Measurements from ENCODE around the gene JUNB. TPM values are rescaled to one million over a fixed set of nuclear protein-coding genes. Genes with fewer than 3 reads are reported as not detected.

The JUNB gene
- polyA plus RNA-seq, 1 donor (not counting 4 experiments of a cell fraction or from before 2014, with no cell fraction given) = 40.8 TPM

DNA sequence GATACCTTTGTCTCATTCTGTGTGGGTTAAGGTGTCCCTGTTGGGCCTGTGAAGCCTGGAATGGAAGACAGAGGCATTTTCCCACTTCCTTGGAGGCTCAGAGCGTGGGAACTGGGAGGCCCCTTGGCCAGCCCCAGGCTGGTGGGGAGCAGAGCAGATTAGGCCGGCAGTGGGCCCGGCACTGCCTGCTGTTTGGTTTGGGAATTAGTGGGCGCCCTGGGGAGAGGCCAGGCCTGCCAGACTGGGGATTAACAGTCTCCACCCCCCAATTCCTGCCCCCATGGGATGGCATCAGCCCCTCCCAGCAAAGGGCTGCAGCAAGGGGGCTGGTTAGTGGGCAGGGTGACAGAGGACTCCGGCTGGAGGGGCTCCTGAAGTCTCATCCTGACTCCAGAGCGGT, 42.8 kb upstream of the JUNB start:
- Histone ChIP-seq H3K27ac (ENCODE audit: control insufficient read depth, insufficient read depth, low read length) (no peak overlapping the region), H3K4me1 (ENCODE audit: control insufficient read depth, extremely low read depth, insufficient read depth, low read length) (peaks cover 21% of the 10 kb centered on the region), H3K27me3 (ENCODE audit: control insufficient read depth, extremely low read depth, insufficient read depth, low read length) (peaks cover 24% of the 10 kb centered on the region), H3K9me3 (ENCODE audit: control insufficient read depth, low read depth, low read length) (no peaks in the 10 kb centered on the region), H3K9ac (ENCODE audit: control insufficient read depth, extremely low read depth, insufficient read depth, low read length) (no peak overlapping the region), H3K79me2 (ENCODE audit: control insufficient read depth, insufficient read depth, low read length) (no peaks in the 10 kb centered on the region), H3K36me3 (ENCODE audit: control insufficient read depth in 2 of 2, extremely low read depth in 1 of 2, insufficient read depth in 2 of 2, low read length in 2 of 2) (peaks cover 11 to 21% of the 10 kb centered on the region in 2 experiments), H3K4me3 (ENCODE audit: control insufficient read depth in 2 of 3, extremely low read depth in 1 of 3, insufficient read depth in 2 of 3, low read depth in 1 of 3, low read length in 3 of 3) (no peak overlapping the region), H2AFZ (ENCODE audit: control insufficient read depth, low read length) (no peak overlapping the region), H3K4me2 (ENCODE audit: control insufficient read depth, extremely low read depth, insufficient read depth, low read depth, low read length) (no peak overlapping the region), H3K9me1 (ENCODE audit: control insufficient read depth, extremely low read depth, insufficient read depth, low read length) (no peaks in the 10 kb centered on the region), H4K20me1 (ENCODE audit: control insufficient read depth, extremely low read depth, insufficient read depth, low read length) (no peaks in the 10 kb centered on the region)
- dilution Hi-C loops (cut with MboI; ENCODE audit: extremely low pct_ligation_motif_present, low sequenced_read_pairs) = no loop called here
- TF ChIP-seq, protein P1, sequence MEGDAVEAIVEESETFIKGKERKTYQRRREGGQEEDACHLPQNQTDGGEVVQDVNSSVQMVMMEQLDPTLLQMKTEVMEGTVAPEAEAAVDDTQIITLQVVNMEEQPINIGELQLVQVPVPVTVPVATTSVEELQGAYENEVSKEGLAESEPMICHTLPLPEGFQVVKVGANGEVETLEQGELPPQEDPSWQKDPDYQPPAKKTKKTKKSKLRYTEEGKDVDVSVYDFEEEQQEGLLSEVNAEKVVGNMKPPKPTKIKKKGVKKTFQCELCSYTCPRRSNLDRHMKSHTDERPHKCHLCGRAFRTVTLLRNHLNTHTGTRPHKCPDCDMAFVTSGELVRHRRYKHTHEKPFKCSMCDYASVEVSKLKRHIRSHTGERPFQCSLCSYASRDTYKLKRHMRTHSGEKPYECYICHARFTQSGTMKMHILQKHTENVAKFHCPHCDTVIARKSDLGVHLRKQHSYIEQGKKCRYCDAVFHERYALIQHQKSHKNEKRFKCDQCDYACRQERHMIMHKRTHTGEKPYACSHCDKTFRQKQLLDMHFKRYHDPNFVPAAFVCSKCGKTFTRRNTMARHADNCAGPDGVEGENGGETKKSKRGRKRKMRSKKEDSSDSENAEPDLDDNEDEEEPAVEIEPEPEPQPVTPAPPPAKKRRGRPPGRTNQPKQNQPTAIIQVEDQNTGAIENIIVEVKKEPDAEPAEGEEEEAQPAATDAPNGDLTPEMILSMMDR (optimal IDR thresholded peaks at IDR 0.05 in 1 of 3, IDR thresholded peaks at IDR 0.05 in 1 of 3, conservative IDR thresholded peaks at IDR 0.05 in 1 of 3; ENCODE audit: extremely low read depth in 1 of 3, insufficient read depth in 2 of 3, low read length in 3 of 3) = no peak
- no peak for TF ChIP-seq EZH2 (IDR thresholded peaks at IDR 0.05; ENCODE audit: low read length)
- FAIRE-seq (no peak), DNase-seq (ENCODE audit: low read depth, low spot score) (no peak)

DNA sequence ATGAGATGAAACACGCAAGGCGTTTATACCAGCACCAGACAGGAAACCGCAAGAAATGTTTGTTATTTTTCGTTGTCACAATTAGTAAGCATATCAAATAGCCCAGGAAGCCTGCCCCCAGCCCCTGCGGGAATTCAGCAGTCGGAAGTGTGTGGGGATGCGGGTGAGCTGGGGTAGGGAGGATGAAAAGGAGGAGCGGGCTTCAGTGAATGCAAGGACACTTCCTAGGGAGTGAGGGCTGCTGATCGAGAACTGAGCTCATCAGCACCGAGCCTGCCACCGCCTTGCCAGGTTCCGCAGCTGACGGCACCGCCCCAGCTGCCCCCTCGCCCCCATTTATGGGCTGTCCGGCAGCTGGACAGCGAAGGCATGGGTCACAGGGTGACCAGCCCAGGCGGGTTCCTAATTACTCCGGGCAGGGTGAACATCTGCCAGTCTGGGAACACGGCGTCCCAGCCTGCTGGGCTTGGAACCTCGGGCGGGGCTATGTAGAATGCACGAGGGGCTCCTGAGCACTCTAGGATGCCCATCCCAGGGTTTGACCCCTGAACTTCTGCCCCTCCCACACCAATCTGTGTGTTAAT, 41.3 kb upstream of the JUNB start:
- Histone ChIP-seq H3K9me1 (ENCODE audit: control insufficient read depth, extremely low read depth, insufficient read depth, low read length) (no peaks in the 10 kb centered on the region), H3K4me2 (ENCODE audit: control insufficient read depth, extremely low read depth, insufficient read depth, low read depth, low read length) (peak overlapping the region; percentile 87), H3K27me3 (ENCODE audit: control insufficient read depth, extremely low read depth, insufficient read depth, low read length) (peaks cover 24% of the 10 kb centered on the region), H3K4me1 (ENCODE audit: control insufficient read depth, extremely low read depth, insufficient read depth, low read length) (peaks cover 21% of the 10 kb centered on the region), H4K20me1 (ENCODE audit: control insufficient read depth, extremely low read depth, insufficient read depth, low read length) (no peaks in the 10 kb centered on the region), H3K36me3 (ENCODE audit: control insufficient read depth in 2 of 2, extremely low read depth in 1 of 2, insufficient read depth in 2 of 2, low read length in 2 of 2) (peaks cover 9 to 18% of the 10 kb centered on the region in 2 experiments), H3K4me3 (ENCODE audit: control insufficient read depth in 2 of 3, extremely low read depth in 1 of 3, insufficient read depth in 2 of 3, low read depth in 1 of 3, low read length in 3 of 3) (peak overlapping the region in 1 of 3 experiments; percentile 45), H3K27ac (ENCODE audit: control insufficient read depth, insufficient read depth, low read length) (no peak overlapping the region), H3K79me2 (ENCODE audit: control insufficient read depth, insufficient read depth, low read length) (no peaks in the 10 kb centered on the region), H3K9ac (ENCODE audit: control insufficient read depth, extremely low read depth, insufficient read depth, low read length) (peak overlapping the region; percentile 1), H3K9me3 (ENCODE audit: control insufficient read depth, low read depth, low read length) (no peaks in the 10 kb centered on the region), H2AFZ (ENCODE audit: control insufficient read depth, low read length) (no peak overlapping the region)
- DNase-seq (ENCODE audit: low read depth, low spot score) (no peak), FAIRE-seq (peak; percentile 63)
- dilution Hi-C loops (cut with MboI; ENCODE audit: extremely low pct_ligation_motif_present, low sequenced_read_pairs) = no loop called here
- TF ChIP-seq, protein P1 (optimal IDR thresholded peaks at IDR 0.05 in 1 of 3, IDR thresholded peaks at IDR 0.05 in 1 of 3, conservative IDR thresholded peaks at IDR 0.05 in 1 of 3; ENCODE audit: extremely low read depth in 1 of 3, insufficient read depth in 2 of 3, low read length in 3 of 3) = no peak
- TF ChIP-seq EZH2 (IDR thresholded peaks at IDR 0.05; ENCODE audit: low read length) = no peak

Measured in keratinocyte (primary cell).